Measurements from ENCODE around the gene NFKBIE. TPM values are rescaled to one million over a fixed set of nuclear protein-coding genes. Genes with fewer than 3 reads are reported as not detected.

Gene NFKBIE
- total and polyA plus RNA-seq, 8 donors = 0.89 to 23.5 (median 10.3) TPM; not detected in 2

DNA sequence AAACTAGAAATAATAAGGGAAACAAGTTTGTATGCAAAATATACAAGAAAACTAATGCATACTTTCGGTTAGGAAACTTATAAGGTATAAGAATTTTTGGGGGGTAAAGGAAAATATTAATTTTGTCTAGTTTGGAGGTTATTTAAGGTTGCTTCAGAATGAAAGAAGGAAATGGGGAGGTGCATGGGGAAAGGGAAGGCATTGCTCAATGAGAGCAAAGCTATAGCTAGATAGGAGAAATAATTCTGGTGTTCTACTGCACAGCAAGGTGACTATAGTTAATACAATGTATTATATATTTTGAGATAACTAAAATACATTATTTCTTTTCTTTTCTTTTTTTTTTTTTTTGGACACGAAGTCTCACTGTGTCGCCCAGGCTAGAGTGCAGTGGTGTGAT, 54.1 kb downstream of the NFKBIE start:
- no peak for TF ChIP-seq POLR2A (IDR thresholded peaks at IDR 0.05)
- no peak for TF ChIP-seq POLR2AphosphoS5 (IDR thresholded peaks at IDR 0.05)
- TF ChIP-seq, protein P1, sequence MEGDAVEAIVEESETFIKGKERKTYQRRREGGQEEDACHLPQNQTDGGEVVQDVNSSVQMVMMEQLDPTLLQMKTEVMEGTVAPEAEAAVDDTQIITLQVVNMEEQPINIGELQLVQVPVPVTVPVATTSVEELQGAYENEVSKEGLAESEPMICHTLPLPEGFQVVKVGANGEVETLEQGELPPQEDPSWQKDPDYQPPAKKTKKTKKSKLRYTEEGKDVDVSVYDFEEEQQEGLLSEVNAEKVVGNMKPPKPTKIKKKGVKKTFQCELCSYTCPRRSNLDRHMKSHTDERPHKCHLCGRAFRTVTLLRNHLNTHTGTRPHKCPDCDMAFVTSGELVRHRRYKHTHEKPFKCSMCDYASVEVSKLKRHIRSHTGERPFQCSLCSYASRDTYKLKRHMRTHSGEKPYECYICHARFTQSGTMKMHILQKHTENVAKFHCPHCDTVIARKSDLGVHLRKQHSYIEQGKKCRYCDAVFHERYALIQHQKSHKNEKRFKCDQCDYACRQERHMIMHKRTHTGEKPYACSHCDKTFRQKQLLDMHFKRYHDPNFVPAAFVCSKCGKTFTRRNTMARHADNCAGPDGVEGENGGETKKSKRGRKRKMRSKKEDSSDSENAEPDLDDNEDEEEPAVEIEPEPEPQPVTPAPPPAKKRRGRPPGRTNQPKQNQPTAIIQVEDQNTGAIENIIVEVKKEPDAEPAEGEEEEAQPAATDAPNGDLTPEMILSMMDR (IDR thresholded peaks at IDR 0.05) = no peak
- TF ChIP-seq EP300 (IDR thresholded peaks at IDR 0.05) = no peak
- H3K27me3 ChIP-seq = no peaks in the 10 kb centered on the region
- no peaks in the 10 kb centered on the region for H3K9me3 ChIP-seq
- H3K4me1 ChIP-seq = peaks cover 2 to 5% (median 4%) of the 10 kb centered on the region in 4 donors
- 78 to 92% (median 88%) methylated on average over 3 of the region's 3 CpGs for WGBS, 5 donors
- intact Hi-C loops (cut with DNase I; ENCODE audit: low total_unique reads) = no loop called here
- no peaks in the 10 kb centered on the region for H3K36me3 ChIP-seq
- no peak overlapping the region for H3K27ac ChIP-seq
- no peak for DNase-seq
- H3K4me3 ChIP-seq = no peak overlapping the region

Small RNA genes within 50 kb of the gene (small RNA-seq; reads per million reads assigned to genes)
- 0 reads per million in 4 donors for gene RN7SL811P

Other genes starting within 250 kb of the NFKBIE start
- 10 to 100 TPM; 17.0 to 59.1 (median 37.3) TPM for gene MRPL14, start 138.1 kb downstream of the NFKBIE start, total RNA-seq
- gene MRPL14, start 138.1 kb downstream of the NFKBIE start, polyA plus RNA-seq = 10 to 100 TPM; 61.1 to 82.3 (median 78.7) TPM
- 10 to 100 TPM; 20.7 to 90.6 (median 57.8) TPM for gene TMEM63B, start 138.0 kb downstream of the NFKBIE start, total RNA-seq
- gene TMEM63B, start 138.0 kb downstream of the NFKBIE start, polyA plus RNA-seq = 10 to 100 TPM in 2 of 3 donors, 1 to 10 TPM in 1; 5.5 to 16.8 (median 14.8) TPM
- under 1 TPM in 1 of 5 donors, not detected in 4; 0.18 TPM for gene CAPN11, start 106.7 kb downstream of the NFKBIE start, total RNA-seq
- under 1 TPM in 2 of 3 donors, not detected in 1; 0.15 to 0.19 TPM for gene CAPN11, start 106.7 kb downstream of the NFKBIE start, polyA plus RNA-seq
- gene MYMX, start 48.6 kb downstream of the NFKBIE start, total RNA-seq = not detected
- 1 to 10 TPM in 1 of 3 donors, under 1 TPM in 1, not detected in 1; 0.95 to 3.4 TPM for gene MYMX, start 48.6 kb downstream of the NFKBIE start, polyA plus RNA-seq
- 100 to 1,000 TPM in 2 of 5 donors, 10 to 100 TPM in 3; 26.4 to 217 (median 77.4) TPM for gene SLC29A1, start 42.0 kb downstream of the NFKBIE start, total RNA-seq
- gene SLC29A1, start 42.0 kb downstream of the NFKBIE start, polyA plus RNA-seq = 10 to 100 TPM; 22.6 to 33.5 (median 29.0) TPM
- 100 to 1,000 TPM; 168 to 414 (median 370) TPM for gene HSP90AB1, start 18.4 kb downstream of the NFKBIE start, total RNA-seq
- gene HSP90AB1, start 18.4 kb downstream of the NFKBIE start, polyA plus RNA-seq = 100 to 1,000 TPM; 267 to 549 (median 348) TPM
- gene SLC35B2, start 8.0 kb downstream of the NFKBIE start, total RNA-seq = 10 to 100 TPM in 4 of 5 donors, 1 to 10 TPM in 1; 1.4 to 60.1 (median 27.0) TPM
- 10 to 100 TPM in 2 of 3 donors, 1 to 10 TPM in 1; 7.3 to 17.2 (median 16.6) TPM for gene SLC35B2, start 8.0 kb downstream of the NFKBIE start, polyA plus RNA-seq
- under 1 TPM in 2 of 5 donors, not detected in 3; 0.18 to 0.29 TPM for gene TMEM151B, start 4.9 kb upstream of the NFKBIE start, total RNA-seq
- gene TMEM151B, start 4.9 kb upstream of the NFKBIE start, polyA plus RNA-seq = under 1 TPM in 2 of 3 donors, not detected in 1; 0.12 to 0.28 TPM
- 10 to 100 TPM in 2 of 5 donors, 1 to 10 TPM in 3; 6.4 to 19.3 (median 8.0) TPM for gene AARS2, start 47.8 kb upstream of the NFKBIE start, total RNA-seq
- gene AARS2, start 47.8 kb upstream of the NFKBIE start, polyA plus RNA-seq = 1 to 10 TPM; 2.9 to 4.2 (median 3.1) TPM
- not detected for gene SPATS1, start 77.1 kb upstream of the NFKBIE start, total RNA-seq
- gene SPATS1, start 77.1 kb upstream of the NFKBIE start, polyA plus RNA-seq = not detected
- 10 to 100 TPM in 3 of 5 donors, 1 to 10 TPM in 2; 4.9 to 29.2 (median 10.3) TPM for gene CDC5L, start 122.2 kb upstream of the NFKBIE start, total RNA-seq
- 1 to 10 TPM; 5.4 to 6.4 (median 6.4) TPM for gene CDC5L, start 122.2 kb upstream of the NFKBIE start, polyA plus RNA-seq